HepG2 (cell line): ENCODE data around the gene SYT11. TPM values are rescaled to one million over a fixed set of nuclear protein-coding genes. Genes with fewer than 3 reads are reported as not detected.

ENCODE experiments used
- ATAC-seq: fragments of 200-7000 bp; cut with Tn5 transposase; 3 replicates; pipeline ENCODE4 v1.9.1; 2020; ENCODE audit warnings: mild to moderate bottlenecking, moderate library complexity
- BruUV-seq: library from RNA; stranded (reverse); fragments of 400-500 nt; replicated peaks from 2 replicates; lab custom pipeline; 2021; lab: Mats Ljungman, UMichigan
- CTCF ChIA-PET: fragments of 300-600 bp; formaldehyde crosslinking; extraction: SDS; loops from one replicate; lab custom pipeline; 2021; ENCODE audit warnings: low total read pairs, inconsistent platforms, low intra/inter-chr PET ratio; lab: Yijun Ruan, JAX
- POLR2A ChIA-PET: fragments of 350-600 bp; sonication (Branson Sonifier 250); formaldehyde crosslinking; loops from one replicate; lab custom pipeline; 2020; ENCODE audit warnings: antibody characterized with exemption, inconsistent platforms; lab: Yijun Ruan, JAX
- DNase-seq: peaks from one replicate; pipeline ENCODE4 v3.0.0-alpha.2; 2015; ENCODE audit warnings: low spot score
- FAIRE-seq: peaks from 3 replicates; lab custom pipeline; 2011; peaks lifted over from hg19 to GRCh38; lab: Jason Lieb, UNC
- H2AFZ ChIP-seq: one replicate; pipeline ENCODE4 v1.6.1; 2011; ENCODE audit warnings: low read length, inconsistent platforms
- H3K27ac ChIP-seq: fragments of 300-600 bp; 3 replicates; pipeline ENCODE4 v1.8.0; 2011; ENCODE audit warnings: mixed run types, mild to moderate bottlenecking, mixed read lengths, low read length, inconsistent platforms; ENCODE audit not compliant: insufficient read depth; ENCODE audit errors: extremely low read length
- H3K27me3 ChIP-seq, 2 experiments: fragments of 200-600 bp in 1 of 2; 2 replicates in 1 of 2; 3 replicates in 1 of 2; pipeline versions ENCODE4 v1.6.0 to v1.8.0; 2011; ENCODE audit warnings: low read length in 2 of 2, mild to moderate bottlenecking in 2 of 2, moderate library complexity in 2 of 2, inconsistent platforms in 1 of 2; ENCODE audit not compliant: insufficient read depth in 2 of 2, control insufficient read depth in 1 of 2
- H3K36me3 ChIP-seq, 2 experiments: fragments of 200-600 bp in 1 of 2; replicated peaks in 1 of 2; 2 replicates in 1 of 2; 3 replicates in 1 of 2; pipeline versions ENCODE4 v1.5.1 to v1.8.0; 2011; ENCODE audit warnings: low read length in 2 of 2, inconsistent platforms in 1 of 2; ENCODE audit not compliant: insufficient read depth in 2 of 2, control insufficient read depth in 1 of 2
- H3K4me1 ChIP-seq: 2 replicates; pipeline ENCODE4 v1.5.1; 2012; ENCODE audit warnings: low read length, inconsistent platforms; ENCODE audit not compliant: insufficient read depth
- H3K4me2 ChIP-seq: 2 replicates; pipeline ENCODE4 v1.6.0; 2011; ENCODE audit warnings: low read depth, low read length, inconsistent platforms
- H3K4me3 ChIP-seq, 3 experiments: fragments of 200-600 bp in 1 of 3; sonication (generic), shearing (Covaris generic) in 1 of 3; replicated peaks in 1 of 3; 2 replicates each; pipeline ENCODE4 v1.5.1; 2011 to 2016; ENCODE audit warnings: low read length in 3 of 3, inconsistent platforms in 2 of 3, low read depth in 2 of 3, mild to moderate bottlenecking in 2 of 3, control low read depth in 1 of 3, mixed read lengths in 1 of 3; ENCODE audit not compliant: insufficient read depth in 1 of 3
- H3K79me2 ChIP-seq: one replicate; pipeline ENCODE4 v1.6.1; 2011; ENCODE audit warnings: low read length, inconsistent platforms; ENCODE audit not compliant: insufficient read depth
- H3K9ac ChIP-seq: 2 replicates; pipeline ENCODE4 v1.6.0; 2011; ENCODE audit warnings: mild to moderate bottlenecking, low read depth, low read length, inconsistent platforms; ENCODE audit not compliant: insufficient read depth
- H3K9me3 ChIP-seq: 2 replicates; pipeline ENCODE4 v1.5.1; 2012; ENCODE audit warnings: mild to moderate bottlenecking, low read length
- H4K20me1 ChIP-seq: 2 replicates; pipeline ENCODE4 v1.6.0; 2011; ENCODE audit warnings: inconsistent platforms, mild to moderate bottlenecking, low read length, moderate library complexity; ENCODE audit not compliant: insufficient read depth
- DPF2 ChIP-seq: sonication (generic); formaldehyde crosslinking; IDR thresholded peaks from 2 replicates; pipeline ENCODE4 v1.4.0; 2020; ENCODE audit warnings: mild to moderate bottlenecking, low read depth, missing genetic modification reagents, borderline replicate concordance
- TCF12 ChIP-seq, 2 experiments: fragments of 450-650 bp in 1 of 2; sonication (generic) in 1 of 2; formaldehyde crosslinking in 1 of 2; IDR thresholded peaks; 2 replicates each; pipeline versions ENCODE4 v1.6.1 to v1.8.0; 2017 to 2022; ENCODE audit warnings: antibody characterized with exemption in 1 of 2, mild to moderate bottlenecking in 1 of 2, missing genetic modification reagents in 1 of 2, moderate library complexity in 1 of 2
- ZBTB39 ChIP-seq: sonication (generic); formaldehyde crosslinking; IDR thresholded peaks from 2 replicates; pipeline ENCODE4 v1.5.0; 2020; ENCODE audit warnings: missing genetic modification reagents
- ZNF567 ChIP-seq: sonication (generic); formaldehyde crosslinking; IDR thresholded peaks from 2 replicates; pipeline ENCODE4 v1.8.1; 2023; ENCODE audit warnings: mild to moderate bottlenecking, missing genetic modification reagents, borderline replicate concordance
- WGBS: methylation state at CpG from one replicate; pipeline ENCODE4 v1.1.6; 2017; ENCODE audit warnings: low lambda C conversion rate; 5-methylcytosine and 5-hydroxymethylcytosine counted together
- in situ Hi-C: cut with HindIII; loops from 2 replicates; pipeline ENCODE4 v1.10.0; 2017; ENCODE audit warnings: low pct_unique_long_range_greater_than_20kb; ENCODE audit not compliant: extremely low pct_ligation_motif_present
- intact Hi-C: fragments of 100-400 bp; cut with micrococcal nuclease; formaldehyde crosslinking; loops from one replicate; pipeline ENCODE4 v1.10.0; 2022; ENCODE audit not compliant: unreplicated experiment
- polyA plus RNA-seq, 8 experiments: library from polyadenylated mRNA; depleted of rRNA in 3 of 8; stranded (reverse) in 7 of 8; unstranded in 1 of 8; fragments of >200 nt; fragmentation: Illumina TruSeq in 4 of 8; extraction: Trizol in 4 of 8; gene quantifications; 2 replicates each; pipeline versions ENCODE4 v1.2.1 to v1.2.3, GENCODE V29; 2011 to 2016; ENCODE audit warnings: low read depth in 4 of 8, missing spikeins in 1 of 8, mixed read lengths in 1 of 8; ENCODE audit not compliant: insufficient read depth in 1 of 8
- total RNA-seq, 5 experiments: library from RNA; depleted of rRNA; stranded (reverse); fragments of >200 nt; fragmentation: Illumina TruSeq; extraction: Trizol; gene quantifications; 2 replicates each; pipeline ENCODE4 v1.2.3, GENCODE V29; 2016; ENCODE audit warnings: low read depth in 1 of 5
- TF ChIP-seq, protein P1 (sequence below): sonication (generic); formaldehyde crosslinking; IDR thresholded peaks from 2 replicates; pipeline ENCODE4 v1.5.1; 2020; ENCODE audit warnings: missing genetic modification reagents, mild to moderate bottlenecking, borderline replicate concordance
- TF ChIP-seq, protein P2 (sequence below): sonication (generic); formaldehyde crosslinking; IDR thresholded peaks from 2 replicates; pipeline ENCODE4 v1.5.1; 2020; ENCODE audit warnings: missing genetic modification reagents, mild to moderate bottlenecking, borderline replicate concordance

Gene SYT11
- total and polyA plus RNA-seq, 2 of the 13 experiments (the other 11 are each of a cell fraction or from before 2014, with no cell fraction given) = 0.22 to 0.59 TPM

GRCh38 chr1:155835548-155835947, 23.8 kb upstream of the SYT11 start (continued):
- TF ChIP-seq, protein P1, sequence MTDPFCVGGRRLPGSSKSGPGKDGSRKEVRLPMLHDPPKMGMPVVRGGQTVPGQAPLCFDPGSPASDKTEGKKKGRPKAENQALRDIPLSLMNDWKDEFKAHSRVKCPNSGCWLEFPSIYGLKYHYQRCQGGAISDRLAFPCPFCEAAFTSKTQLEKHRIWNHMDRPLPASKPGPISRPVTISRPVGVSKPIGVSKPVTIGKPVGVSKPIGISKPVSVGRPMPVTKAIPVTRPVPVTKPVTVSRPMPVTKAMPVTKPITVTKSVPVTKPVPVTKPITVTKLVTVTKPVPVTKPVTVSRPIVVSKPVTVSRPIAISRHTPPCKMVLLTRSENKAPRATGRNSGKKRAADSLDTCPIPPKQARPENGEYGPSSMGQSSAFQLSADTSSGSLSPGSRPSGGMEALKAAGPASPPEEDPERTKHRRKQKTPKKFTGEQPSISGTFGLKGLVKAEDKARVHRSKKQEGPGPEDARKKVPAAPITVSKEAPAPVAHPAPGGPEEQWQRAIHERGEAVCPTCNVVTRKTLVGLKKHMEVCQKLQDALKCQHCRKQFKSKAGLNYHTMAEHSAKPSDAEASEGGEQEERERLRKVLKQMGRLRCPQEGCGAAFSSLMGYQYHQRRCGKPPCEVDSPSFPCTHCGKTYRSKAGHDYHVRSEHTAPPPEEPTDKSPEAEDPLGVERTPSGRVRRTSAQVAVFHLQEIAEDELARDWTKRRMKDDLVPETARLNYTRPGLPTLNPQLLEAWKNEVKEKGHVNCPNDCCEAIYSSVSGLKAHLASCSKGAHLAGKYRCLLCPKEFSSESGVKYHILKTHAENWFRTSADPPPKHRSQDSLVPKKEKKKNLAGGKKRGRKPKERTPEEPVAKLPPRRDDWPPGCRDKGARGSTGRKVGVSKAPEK (CRISPR knock-in tag) = no peak
- TF ChIP-seq, protein P2, sequence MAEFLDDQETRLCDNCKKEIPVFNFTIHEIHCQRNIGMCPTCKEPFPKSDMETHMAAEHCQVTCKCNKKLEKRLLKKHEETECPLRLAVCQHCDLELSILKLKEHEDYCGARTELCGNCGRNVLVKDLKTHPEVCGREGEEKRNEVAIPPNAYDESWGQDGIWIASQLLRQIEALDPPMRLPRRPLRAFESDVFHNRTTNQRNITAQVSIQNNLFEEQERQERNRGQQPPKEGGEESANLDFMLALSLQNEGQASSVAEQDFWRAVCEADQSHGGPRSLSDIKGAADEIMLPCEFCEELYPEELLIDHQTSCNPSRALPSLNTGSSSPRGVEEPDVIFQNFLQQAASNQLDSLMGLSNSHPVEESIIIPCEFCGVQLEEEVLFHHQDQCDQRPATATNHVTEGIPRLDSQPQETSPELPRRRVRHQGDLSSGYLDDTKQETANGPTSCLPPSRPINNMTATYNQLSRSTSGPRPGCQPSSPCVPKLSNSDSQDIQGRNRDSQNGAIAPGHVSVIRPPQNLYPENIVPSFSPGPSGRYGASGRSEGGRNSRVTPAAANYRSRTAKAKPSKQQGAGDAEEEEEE (CRISPR knock-in tag) = no peak
- TF ChIP-seq TCF12 (IDR thresholded peaks at IDR 0.05) = no peak
- TF ChIP-seq TCF12 (CRISPR knock-in tag; IDR thresholded peaks at IDR 0.05) = no peak
- TF ChIP-seq, all 625 proteins: peak for 0

DNA sequence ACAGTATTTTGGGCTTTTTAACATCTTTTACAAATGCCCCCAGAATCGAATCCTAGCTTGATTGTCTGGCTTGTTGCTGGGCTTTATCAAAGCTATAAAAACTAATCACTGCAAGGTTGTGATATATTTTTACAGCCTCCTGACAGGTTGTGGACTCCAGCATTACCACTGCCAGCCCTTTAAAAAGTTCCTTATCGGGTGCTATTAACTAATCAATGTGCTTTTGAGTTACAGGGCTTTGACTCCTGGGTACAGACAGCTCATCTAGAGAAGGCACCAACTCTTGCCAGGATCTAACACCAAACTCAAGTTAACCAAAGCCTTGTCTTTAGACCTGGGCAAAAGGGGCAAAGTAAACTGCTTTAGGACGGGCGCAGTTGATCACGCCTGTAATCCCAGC, 19.0 kb upstream of the SYT11 start:
- H3K4me3 ChIP-seq = no peak overlapping the region
- H4K20me1 ChIP-seq = no peaks in the 10 kb centered on the region
- no peak overlapping the region for H3K27ac ChIP-seq
- intact Hi-C loops (no loop called here), in situ Hi-C loops (no loop called here)
- no TSS peak for BruUV-seq
- TF ChIP-seq DPF2 (CRISPR knock-in tag) = no peak
- no peak for TF ChIP-seq ZNF567 (CRISPR knock-in tag)
- no peak for TF ChIP-seq ZBTB39 (CRISPR knock-in tag)
- CTCF ChIA-PET = no interaction called here
- no peak for ATAC-seq
- H3K4me2 ChIP-seq = no peak overlapping the region
- peaks cover 3 to 17% of the 10 kb centered on the region in 2 experiments; a peak in 4 of 5 replicates for H3K36me3 ChIP-seq
- DNase-seq = no peak
- H3K9me3 ChIP-seq = no peaks in the 10 kb centered on the region
- no peak overlapping the region for H3K9ac ChIP-seq
- 91% methylated on average over 5 of the region's 5 CpGs for WGBS
- no peak for FAIRE-seq
- H3K4me1 ChIP-seq = peaks cover 16% of the 10 kb centered on the region
- H3K27me3 ChIP-seq = no peaks in the 10 kb centered on the region
- H2AFZ ChIP-seq = no peak overlapping the region
- POLR2A ChIA-PET = interaction anchor here (0.6 kb wide), 1 partner anchor 11 kb away, joined by 3 read pairs; no protein-coding TSS in a partner anchor
- H3K79me2 ChIP-seq = peaks cover 30% of the 10 kb centered on the region
